HepG2 (cell line): ENCODE data around the gene ANXA7. TPM values are rescaled to one million over a fixed set of nuclear protein-coding genes. Genes with fewer than 3 reads are reported as not detected.
A peak's percentile ranks its signal among the peaks of the same experiment; 100 is the strongest.

Experiments
- KAT8 ChIP-seq: IDR thresholded peaks from 2 replicates; pipeline ENCODE4 v1.6.1; 2016; ENCODE audit warnings: missing genetic modification reagents, missing compliant biosample characterization
- KMT2B ChIP-seq: IDR thresholded peaks from 2 replicates; pipeline ENCODE4 v1.6.1; 2016; ENCODE audit warnings: missing genetic modification reagents, missing compliant biosample characterization
- NFE2L1 ChIP-seq: sonication (generic); formaldehyde crosslinking; IDR thresholded peaks from 2 replicates; pipeline ENCODE4 v1.4.0; 2020; ENCODE audit warnings: missing genetic modification reagents, mild to moderate bottlenecking, borderline replicate concordance
- NFYC ChIP-seq: IDR thresholded peaks from 2 replicates; pipeline ENCODE4 v1.6.1; 2016; ENCODE audit warnings: missing genetic modification reagents, missing compliant biosample characterization
- POLR2A ChIP-seq, 2 experiments: IDR thresholded peaks; 2 replicates each; pipeline ENCODE4 v1.6.1; 2011; ENCODE audit warnings: low read depth in 2 of 2, low read length in 2 of 2, mild to moderate bottlenecking in 1 of 2, moderate library complexity in 1 of 2; ENCODE audit not compliant: insufficient read depth in 1 of 2
- ZNF121 ChIP-seq: sonication (generic); formaldehyde crosslinking; IDR thresholded peaks from 2 replicates; pipeline ENCODE4 v1.5.0; 2020; ENCODE audit warnings: mild to moderate bottlenecking, missing genetic modification reagents
- ZNF225 ChIP-seq: sonication (generic); formaldehyde crosslinking; IDR thresholded peaks from 2 replicates; pipeline ENCODE4 v1.4.0; 2020; ENCODE audit warnings: mild to moderate bottlenecking, missing genetic modification reagents
- ZNF317 ChIP-seq: sonication (generic); formaldehyde crosslinking; IDR thresholded peaks from 2 replicates; pipeline ENCODE4 v1.5.0; 2020; ENCODE audit warnings: mild to moderate bottlenecking, missing genetic modification reagents
- ZNF746 ChIP-seq: sonication (generic); formaldehyde crosslinking; IDR thresholded peaks from 2 replicates; pipeline ENCODE4 v1.8.0; 2022; ENCODE audit warnings: mild to moderate bottlenecking, missing genetic modification reagents
- ZNF790 ChIP-seq: sonication (generic); formaldehyde crosslinking; IDR thresholded peaks from 2 replicates; pipeline ENCODE4 v1.8.0; 2022; ENCODE audit warnings: missing genetic modification reagents, mild to moderate bottlenecking, borderline replicate concordance
- polyA plus RNA-seq, 8 experiments: library from polyadenylated mRNA; depleted of rRNA in 3 of 8; stranded (reverse) in 7 of 8; unstranded in 1 of 8; fragments of >200 nt; fragmentation: Illumina TruSeq in 4 of 8; extraction: Trizol in 4 of 8; gene quantifications; 2 replicates each; pipeline versions ENCODE4 v1.2.1 to v1.2.3, GENCODE V29; 2011 to 2016; ENCODE audit warnings: low read depth in 4 of 8, missing spikeins in 1 of 8, mixed read lengths in 1 of 8; ENCODE audit not compliant: insufficient read depth in 1 of 8
- total RNA-seq, 5 experiments: library from RNA; depleted of rRNA; stranded (reverse); fragments of >200 nt; fragmentation: Illumina TruSeq; extraction: Trizol; gene quantifications; 2 replicates each; pipeline ENCODE4 v1.2.3, GENCODE V29; 2016; ENCODE audit warnings: low read depth in 1 of 5
- TF ChIP-seq, protein P1 (sequence below), 2 experiments: sonication (generic) in 1 of 2; formaldehyde crosslinking in 1 of 2; IDR thresholded peaks; 2 replicates each; pipeline versions ENCODE4 v1.6.1 to v1.9.0; 2014 to 2022; ENCODE audit warnings: antibody characterized with exemption in 1 of 2, borderline replicate concordance in 1 of 2, inconsistent platforms in 1 of 2, low read depth in 1 of 2, missing genetic modification reagents in 1 of 2
- TF ChIP-seq, protein P2 (sequence below): sonication (generic); formaldehyde crosslinking; IDR thresholded peaks from 2 replicates; pipeline ENCODE4 v1.4.0; 2020; ENCODE audit warnings: missing genetic modification reagents
- TF ChIP-seq, protein P3 (sequence below): sonication (generic); formaldehyde crosslinking; IDR thresholded peaks from 2 replicates; pipeline ENCODE4 v1.8.0; 2022; ENCODE audit warnings: missing genetic modification reagents, mild to moderate bottlenecking, inconsistent platforms, borderline replicate concordance
- TF ChIP-seq, protein P4 (sequence below): sonication (generic); formaldehyde crosslinking; IDR thresholded peaks from 2 replicates; pipeline ENCODE4 v1.4.0; 2020; ENCODE audit warnings: mild to moderate bottlenecking, low read depth, missing genetic modification reagents
- TF ChIP-seq, protein P5 (sequence below): sonication (generic); formaldehyde crosslinking; IDR thresholded peaks from 2 replicates; pipeline ENCODE4 v1.5.1; 2020; ENCODE audit warnings: mild to moderate bottlenecking, missing genetic modification reagents, borderline replicate concordance

ANXA7 gene
- total and polyA plus RNA-seq, 2 of the 13 experiments (the other 11 are each of a cell fraction or from before 2014, with no cell fraction given), result 54.8 to 89.0 TPM

DNA sequence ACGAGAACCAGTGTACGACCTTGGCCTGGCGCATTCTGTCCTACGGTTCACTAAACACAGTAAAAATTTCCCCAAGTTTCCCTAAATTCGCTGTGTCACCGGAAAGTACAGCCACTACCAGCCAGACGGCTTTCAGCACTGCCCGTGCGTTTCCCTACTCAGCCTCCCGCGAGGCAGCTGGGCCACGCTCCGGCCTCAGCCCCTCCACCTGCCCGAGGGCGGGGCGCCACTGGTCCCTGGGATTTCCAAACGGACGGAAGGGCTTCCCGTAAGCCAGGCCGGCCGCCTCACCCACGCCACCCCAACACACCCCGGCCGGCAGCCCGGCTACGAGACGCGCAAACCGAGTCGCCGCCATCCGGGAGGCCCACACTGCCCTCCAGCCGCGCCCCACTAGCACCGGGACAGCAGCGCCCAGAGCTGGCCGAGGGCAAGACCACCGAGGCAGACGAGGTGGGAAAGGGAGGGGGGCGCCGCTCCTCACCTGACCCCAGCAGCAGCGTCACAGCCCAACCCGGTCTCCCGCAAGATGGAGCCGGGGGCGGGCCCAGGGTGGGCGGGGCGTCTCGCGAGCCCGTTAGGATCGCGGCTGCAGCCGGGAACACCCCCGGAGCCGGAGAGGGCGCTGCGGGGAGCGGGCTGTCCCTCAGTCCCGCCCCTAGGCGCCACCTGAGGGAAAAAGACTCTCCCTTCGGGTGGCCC lies at the start of gene ANXA7 (continued):
- TF ChIP-seq, protein P1, sequence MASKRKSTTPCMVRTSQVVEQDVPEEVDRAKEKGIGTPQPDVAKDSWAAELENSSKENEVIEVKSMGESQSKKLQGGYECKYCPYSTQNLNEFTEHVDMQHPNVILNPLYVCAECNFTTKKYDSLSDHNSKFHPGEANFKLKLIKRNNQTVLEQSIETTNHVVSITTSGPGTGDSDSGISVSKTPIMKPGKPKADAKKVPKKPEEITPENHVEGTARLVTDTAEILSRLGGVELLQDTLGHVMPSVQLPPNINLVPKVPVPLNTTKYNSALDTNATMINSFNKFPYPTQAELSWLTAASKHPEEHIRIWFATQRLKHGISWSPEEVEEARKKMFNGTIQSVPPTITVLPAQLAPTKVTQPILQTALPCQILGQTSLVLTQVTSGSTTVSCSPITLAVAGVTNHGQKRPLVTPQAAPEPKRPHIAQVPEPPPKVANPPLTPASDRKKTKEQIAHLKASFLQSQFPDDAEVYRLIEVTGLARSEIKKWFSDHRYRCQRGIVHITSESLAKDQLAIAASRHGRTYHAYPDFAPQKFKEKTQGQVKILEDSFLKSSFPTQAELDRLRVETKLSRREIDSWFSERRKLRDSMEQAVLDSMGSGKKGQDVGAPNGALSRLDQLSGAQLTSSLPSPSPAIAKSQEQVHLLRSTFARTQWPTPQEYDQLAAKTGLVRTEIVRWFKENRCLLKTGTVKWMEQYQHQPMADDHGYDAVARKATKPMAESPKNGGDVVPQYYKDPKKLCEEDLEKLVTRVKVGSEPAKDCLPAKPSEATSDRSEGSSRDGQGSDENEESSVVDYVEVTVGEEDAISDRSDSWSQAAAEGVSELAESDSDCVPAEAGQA (IDR thresholded peaks at IDR 0.05; ENCODE audit: low read depth), result peak; percentile 49; the same call in 1 of the 2 replicates
- TF ChIP-seq, protein P1 (CRISPR knock-in tag; IDR thresholded peaks at IDR 0.05; ENCODE audit: borderline replicate concordance), result no peak
- TF ChIP-seq, protein P2, sequence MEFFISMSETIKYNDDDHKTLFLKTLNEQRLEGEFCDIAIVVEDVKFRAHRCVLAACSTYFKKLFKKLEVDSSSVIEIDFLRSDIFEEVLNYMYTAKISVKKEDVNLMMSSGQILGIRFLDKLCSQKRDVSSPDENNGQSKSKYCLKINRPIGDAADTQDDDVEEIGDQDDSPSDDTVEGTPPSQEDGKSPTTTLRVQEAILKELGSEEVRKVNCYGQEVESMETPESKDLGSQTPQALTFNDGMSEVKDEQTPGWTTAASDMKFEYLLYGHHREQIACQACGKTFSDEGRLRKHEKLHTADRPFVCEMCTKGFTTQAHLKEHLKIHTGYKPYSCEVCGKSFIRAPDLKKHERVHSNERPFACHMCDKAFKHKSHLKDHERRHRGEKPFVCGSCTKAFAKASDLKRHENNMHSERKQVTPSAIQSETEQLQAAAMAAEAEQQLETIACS (CRISPR knock-in tag), result no peak
- TF ChIP-seq, protein P3, sequence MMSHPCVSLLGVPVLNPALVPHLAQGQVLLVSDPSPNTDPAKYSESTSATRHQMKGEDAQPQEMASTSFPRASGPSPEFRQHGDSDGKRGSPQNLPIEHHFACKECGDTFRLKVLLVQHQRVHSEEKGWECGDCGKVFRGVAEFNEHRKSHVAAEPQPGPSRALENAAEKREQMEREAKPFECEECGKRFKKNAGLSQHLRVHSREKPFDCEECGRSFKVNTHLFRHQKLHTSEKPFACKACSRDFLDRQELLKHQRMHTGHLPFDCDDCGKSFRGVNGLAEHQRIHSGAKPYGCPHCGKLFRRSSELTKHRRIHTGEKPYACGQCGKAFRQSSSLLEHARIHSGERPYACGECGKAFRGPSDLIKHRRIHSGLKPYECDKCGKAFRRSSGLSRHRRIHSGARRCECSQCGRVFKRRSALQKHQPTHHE (CRISPR knock-in tag), result peak; percentile 85; the same call in 1 of the 2 replicates
- TF ChIP-seq NFE2L1 (CRISPR knock-in tag), result peak; percentile 86; the same call in 1 of the 2 replicates
- peak; percentile 93; the same call in 1 of the 2 replicates for TF ChIP-seq ZNF225 (CRISPR knock-in tag)
- TF ChIP-seq KAT8 (CRISPR knock-in tag), result peak; percentile 80
- peak; percentile 81; the same call in 1 of the 2 replicates for TF ChIP-seq KMT2B (CRISPR knock-in tag)
- peak; percentile 61 to 83 for TF ChIP-seq POLR2A (IDR thresholded peaks at IDR 0.05; ENCODE audit: insufficient read depth in 1 of 2, low read depth in 2 of 2, low read length in 2 of 2)
- 0 out of 2 replicates have a peak, but pooled peaks have one; percentile 43 for TF ChIP-seq ZNF790 (CRISPR knock-in tag)
- TF ChIP-seq, protein P4, sequence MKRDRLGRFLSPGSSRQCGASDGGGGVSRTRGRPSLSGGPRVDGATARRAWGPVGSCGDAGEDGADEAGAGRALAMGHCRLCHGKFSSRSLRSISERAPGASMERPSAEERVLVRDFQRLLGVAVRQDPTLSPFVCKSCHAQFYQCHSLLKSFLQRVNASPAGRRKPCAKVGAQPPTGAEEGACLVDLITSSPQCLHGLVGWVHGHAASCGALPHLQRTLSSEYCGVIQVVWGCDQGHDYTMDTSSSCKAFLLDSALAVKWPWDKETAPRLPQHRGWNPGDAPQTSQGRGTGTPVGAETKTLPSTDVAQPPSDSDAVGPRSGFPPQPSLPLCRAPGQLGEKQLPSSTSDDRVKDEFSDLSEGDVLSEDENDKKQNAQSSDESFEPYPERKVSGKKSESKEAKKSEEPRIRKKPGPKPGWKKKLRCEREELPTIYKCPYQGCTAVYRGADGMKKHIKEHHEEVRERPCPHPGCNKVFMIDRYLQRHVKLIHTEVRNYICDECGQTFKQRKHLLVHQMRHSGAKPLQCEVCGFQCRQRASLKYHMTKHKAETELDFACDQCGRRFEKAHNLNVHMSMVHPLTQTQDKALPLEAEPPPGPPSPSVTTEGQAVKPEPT, result 0 out of 2 replicates have a peak, but pooled peaks have one; percentile 44
- TF ChIP-seq ZNF317, result peak; percentile 74; the same call in 1 of the 2 replicates
- TF ChIP-seq, protein P5, sequence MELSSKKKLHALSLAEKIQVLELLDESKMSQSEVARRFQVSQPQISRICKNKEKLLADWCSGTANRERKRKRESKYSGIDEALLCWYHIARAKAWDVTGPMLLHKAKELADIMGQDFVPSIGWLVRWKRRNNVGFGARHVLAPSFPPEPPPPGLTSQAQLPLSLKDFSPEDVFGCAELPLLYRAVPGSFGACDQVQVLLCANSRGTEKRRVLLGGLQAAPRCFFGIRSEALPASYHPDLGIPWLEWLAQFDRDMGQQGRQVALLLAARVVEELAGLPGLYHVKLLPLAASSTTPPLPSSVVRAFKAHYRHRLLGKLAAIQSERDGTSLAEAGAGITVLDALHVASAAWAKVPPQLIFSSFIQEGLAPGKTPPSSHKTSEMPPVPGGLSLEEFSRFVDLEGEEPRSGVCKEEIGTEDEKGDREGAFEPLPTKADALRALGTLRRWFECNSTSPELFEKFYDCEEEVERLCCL, result 0 out of 2 replicates have a peak, but pooled peaks have one; percentile 34
- peak; percentile 58 for TF ChIP-seq NFYC (CRISPR knock-in tag)
- peak; percentile 44; the same call in 1 of the 2 replicates for TF ChIP-seq ZNF746
- no peak for TF ChIP-seq ZNF121 (CRISPR knock-in tag)
